Upper lobe of left lung (tissue), 6 donors: ENCODE measurements around the gene SCRT2. TPM values are rescaled to one million over a fixed set of nuclear protein-coding genes. Genes with fewer than 3 reads are reported as not detected.

Experiments
- ATAC-seq, 2 donors: fragments of 200-7000 bp; cut with Tn5 transposase; one replicate each; pipeline ENCODE4 v1.9.1; 2022; ENCODE audit warnings: mild to moderate bottlenecking in 2 of 2, moderate library complexity in 2 of 2; ENCODE audit not compliant: low FRiP score in 2 of 2
- DNase-seq, 2 donors: peaks; one replicate each; pipeline ENCODE4 v3.0.0-alpha.2; 2019 to 2020
- H3K27ac ChIP-seq, 4 donors: fragments of 200-600 bp; sonication (generic); one replicate each; pipeline ENCODE4 v1.5.1; 2016 to 2019
- H3K27me3 ChIP-seq, 4 donors: fragments of 200-600 bp; sonication (generic); one replicate each; pipeline ENCODE4 v1.5.1; 2017 to 2019
- H3K36me3 ChIP-seq, 4 donors: fragments of 200-600 bp; sonication (generic); one replicate each; pipeline ENCODE4 v1.5.1; 2016 to 2019
- H3K4me1 ChIP-seq, 4 donors: fragments of 200-600 bp; sonication (generic); one replicate each; pipeline ENCODE4 v1.5.1; 2018 to 2019
- H3K4me3 ChIP-seq, 4 donors: fragments of 200-600 bp; sonication (generic); one replicate each; pipeline ENCODE4 v1.5.1; 2017 to 2019; ENCODE audit warnings: mild to moderate bottlenecking in 2 of 4, moderate library complexity in 1 of 4
- H3K9me3 ChIP-seq, 4 donors: fragments of 200-600 bp; sonication (generic); one replicate each; pipeline ENCODE4 v1.5.1; 2018 to 2019
- CTCF ChIP-seq, 6 experiments: fragments of 450-650 bp in 4 of 6; fragments of 200-600 bp in 2 of 6; sonication (generic) in 2 of 6; IDR thresholded peaks; one replicate each; pipeline ENCODE4 v1.5.1; 2016 to 2019; ENCODE audit warnings: antibody characterized with exemption in 6 of 6
- EP300 ChIP-seq, 4 donors: sonication (generic); formaldehyde crosslinking; IDR thresholded peaks; one replicate each; pipeline ENCODE4 v1.5.1; 2017; ENCODE audit warnings: antibody characterized with exemption in 4 of 4, control low read depth in 2 of 4
- POLR2A ChIP-seq, 4 donors: fragments of 450-650 bp; IDR thresholded peaks; one replicate each; pipeline ENCODE4 v1.5.1; 2016 to 2017; ENCODE audit warnings: antibody characterized with exemption in 4 of 4, mild to moderate bottlenecking in 2 of 4
- POLR2AphosphoS5 ChIP-seq, 2 donors: sonication (generic); formaldehyde crosslinking; IDR thresholded peaks; one replicate each; pipeline ENCODE4 v1.5.1; 2017; ENCODE audit warnings: antibody characterized with exemption in 2 of 2
- WGBS, 2 donors: methylation state at CpG; one replicate each; pipeline ENCODE4 v1.1.5; 2017 to 2018; 5-methylcytosine and 5-hydroxymethylcytosine counted together
- total RNA-seq, 6 donors: library from RNA; depleted of rRNA in 4 of 6; stranded (reverse); fragments of >200 nt in 4 of 6; gene quantifications; one replicate each; pipeline versions ENCODE4 v1.1.0 to v1.2.1, GENCODE V29; 2016 to 2021
- donor health status: DM: no; HTN: no; CAD: no; lungs with moderate emphysema.
- donor health status: DM: no; HTN: yes; CAD: no; lungs with severe emphysema.

SCRT2 gene
- total RNA-seq, 6 donors from 2014 or later: not detected

- Histone ChIP-seq H3K9me3 (no peaks in the 10 kb centered on the region), H3K4me3 (no peak overlapping the region), H3K27me3 (peaks cover 0 to 34% (median 18%) of the 10 kb centered on the region in 4 donors), H3K27ac (no peak overlapping the region), H3K4me1 (peaks cover 17 to 22% (median 19%) of the 10 kb centered on the region in 4 donors), H3K36me3 (no peaks in the 10 kb centered on the region)
- no peak for TF ChIP-seq EP300 (IDR thresholded peaks at IDR 0.05)
- TF ChIP-seq CTCF (IDR thresholded peaks at IDR 0.05): no peak
- TF ChIP-seq POLR2AphosphoS5 (IDR thresholded peaks at IDR 0.05): no peak
- no peak for TF ChIP-seq POLR2A (IDR thresholded peaks at IDR 0.05)
- WGBS, 2 donors: 81 to 100% methylated on average over 1 to 3 of the region's 3 CpGs
- DNase-seq: no peak
- no peak for ATAC-seq
Observed at GRCh38 chr20:676967-677366, 1.4 kb upstream of the SCRT2 start.

- Histone ChIP-seq H3K9me3 (no peaks in the 10 kb centered on the region), H3K36me3 (no peaks in the 10 kb centered on the region), H3K4me3 (no peak overlapping the region), H3K4me1 (peaks cover 17 to 22% (median 19%) of the 10 kb centered on the region in 4 donors), H3K27ac (no peak overlapping the region), H3K27me3 (peaks cover 0 to 40% (median 19%) of the 10 kb centered on the region in 4 donors)
- WGBS, 2 donors: 3 to 4% methylated on average over 14 to 23 of the region's 24 CpGs
- TF ChIP-seq POLR2AphosphoS5 (IDR thresholded peaks at IDR 0.05): no peak
- TF ChIP-seq POLR2A (IDR thresholded peaks at IDR 0.05): no peak
- no peak for TF ChIP-seq EP300 (IDR thresholded peaks at IDR 0.05)
- DNase-seq: peak in 1 of 2 donors; percentile 46
- ATAC-seq: peak in 1 of 2 donors; percentile 27
Observed at GRCh38 chr20:676315-676937, 824 bp upstream of the SCRT2 start.

- Histone ChIP-seq H3K4me1 (peaks cover 17 to 22% (median 19%) of the 10 kb centered on the region in 4 donors), H3K9me3 (no peaks in the 10 kb centered on the region), H3K36me3 (no peaks in the 10 kb centered on the region), H3K4me3 (no peak overlapping the region), H3K27ac (no peak overlapping the region), H3K27me3 (peaks cover 0 to 40% (median 19%) of the 10 kb centered on the region in 4 donors)
- DNase-seq (no peak), ATAC-seq (no peak)
- 0 to 8% methylated on average over 2 to 10 of the region's 25 CpGs for WGBS, 2 donors
- no peak for TF ChIP-seq POLR2AphosphoS5 (IDR thresholded peaks at IDR 0.05)
- no peak for TF ChIP-seq EP300 (IDR thresholded peaks at IDR 0.05)
- TF ChIP-seq CTCF (IDR thresholded peaks at IDR 0.05): no peak
- no peak for TF ChIP-seq POLR2A (IDR thresholded peaks at IDR 0.05)
Observed at GRCh38 chr20:675033-675452, 559 bp downstream of the SCRT2 start.

GRCh38 chr20:673603-674001 lies 2.0 kb downstream of the SCRT2 start:
- Histone ChIP-seq H3K27me3 (peaks cover 0 to 40% (median 19%) of the 10 kb centered on the region in 4 donors), H3K27ac (no peak overlapping the region), H3K9me3 (no peaks in the 10 kb centered on the region), H3K36me3 (no peaks in the 10 kb centered on the region), H3K4me1 (peaks cover 17 to 22% (median 19%) of the 10 kb centered on the region in 4 donors), H3K4me3 (no peak overlapping the region)
- 35 to 42% methylated on average over 3 of the region's 3 CpGs for WGBS, 2 donors
- TF ChIP-seq EP300 (IDR thresholded peaks at IDR 0.05) (no peak), CTCF (IDR thresholded peaks at IDR 0.05) (no peak), POLR2A (IDR thresholded peaks at IDR 0.05) (no peak), POLR2AphosphoS5 (IDR thresholded peaks at IDR 0.05) (no peak)
- ATAC-seq: no peak
- no peak for DNase-seq

GRCh38 chr20:672963-673602 lies 2.5 kb downstream of the SCRT2 start:
- peaks cover 17 to 22% (median 19%) of the 10 kb centered on the region in 4 donors for H3K4me1 ChIP-seq
- WGBS, 2 donors: 30 to 48% methylated on average over 4 to 7 of the region's 7 CpGs
- ATAC-seq (no peak), DNase-seq (no peak)
- peaks cover 0 to 40% (median 19%) of the 10 kb centered on the region in 4 donors for H3K27me3 ChIP-seq
- no peak overlapping the region for H3K27ac ChIP-seq
- no peaks in the 10 kb centered on the region for H3K36me3 ChIP-seq
- H3K9me3 ChIP-seq: no peaks in the 10 kb centered on the region
- TF ChIP-seq CTCF (IDR thresholded peaks at IDR 0.05) (no peak), EP300 (IDR thresholded peaks at IDR 0.05) (no peak), POLR2A (IDR thresholded peaks at IDR 0.05) (no peak), POLR2AphosphoS5 (IDR thresholded peaks at IDR 0.05) (no peak)
- H3K4me3 ChIP-seq: no peak overlapping the region
